Spleen (tissue), 11 donors: ENCODE measurements around the gene EIF4E. TPM values are rescaled to one million over a fixed set of nuclear protein-coding genes. Genes with fewer than 3 reads are reported as not detected.

Experiments
- DNase-seq: peaks from one replicate; pipeline ENCODE4 v3.0.0-alpha.2; 2020
- H3K27ac ChIP-seq, 8 donors: fragments of 200-600 bp; sonication (generic) in 7 of 8; 1 replicate in 4 of 8; 2 replicates in 4 of 8; pipeline versions ENCODE4 v1.5.0 to v1.8.0; 2016 to 2021; ENCODE audit warnings: inconsistent platforms in 4 of 8, mild to moderate bottlenecking in 4 of 8, moderate library complexity in 1 of 8
- H3K27me3 ChIP-seq, 7 donors: fragments of 200-600 bp; sonication (generic) in 6 of 7; replicated peaks in 1 of 7; 1 replicate in 4 of 7; 2 replicates in 3 of 7; pipeline versions ENCODE4 v1.5.0 to v1.8.0; 2016 to 2021; ENCODE audit warnings: inconsistent platforms in 3 of 7, mild to moderate bottlenecking in 1 of 7
- H3K36me3 ChIP-seq, 6 donors: fragments of 200-600 bp; sonication (generic) in 5 of 6; 1 replicate in 4 of 6; 2 replicates in 2 of 6; pipeline versions ENCODE4 v1.5.0 to v1.8.0; 2016 to 2021; ENCODE audit warnings: inconsistent platforms in 2 of 6
- H3K4me1 ChIP-seq, 6 donors: fragments of 200-600 bp; sonication (generic) in 5 of 6; 1 replicate in 3 of 6; 2 replicates in 3 of 6; pipeline versions ENCODE4 v1.5.0 to v1.8.0; 2016 to 2021; ENCODE audit warnings: inconsistent platforms in 3 of 6
- H3K4me3 ChIP-seq, 8 donors: fragments of 200-600 bp; sonication (generic) in 7 of 8; 1 replicate in 4 of 8; 2 replicates in 4 of 8; pipeline versions ENCODE4 v1.5.0 to v1.8.0; 2016 to 2021; ENCODE audit warnings: inconsistent platforms in 4 of 8, mild to moderate bottlenecking in 4 of 8, moderate library complexity in 2 of 8
- H3K9me3 ChIP-seq, 8 donors: fragments of 200-600 bp; sonication (generic) in 7 of 8; 1 replicate in 4 of 8; 2 replicates in 4 of 8; pipeline versions ENCODE4 v1.5.0 to v1.8.0; 2016 to 2021; ENCODE audit warnings: inconsistent platforms in 4 of 8
- POLR2A ChIP-seq, 3 donors: fragments of 450-650 bp; IDR thresholded peaks; one replicate each; pipeline ENCODE4 v1.5.1; 2017; ENCODE audit warnings: antibody characterized with exemption in 3 of 3, mild to moderate bottlenecking in 1 of 3
- POLR2AphosphoS5 ChIP-seq, 3 donors: sonication (generic); formaldehyde crosslinking; IDR thresholded peaks; one replicate each; pipeline ENCODE4 v1.5.1; 2017; ENCODE audit warnings: antibody characterized with exemption in 3 of 3
- WGBS, 5 donors: extraction: QIAGEN DNeasy Blood & Tissue Kit in 3 of 5; methylation state at CpG; one replicate each; pipeline versions ENCODE4 v1.1.5 to v1.1.7; 2013 to 2018; 5-methylcytosine and 5-hydroxymethylcytosine counted together
- intact Hi-C: fragments of 100-400 bp; cut with DNase I; formaldehyde crosslinking; loops from one replicate; pipeline ENCODE4 v1.15.0; 2023; ENCODE audit warnings: low total_unique reads
- polyA plus RNA-seq, 3 donors: library from polyadenylated mRNA; stranded (reverse); fragments of 200-250 nt; gene quantifications; one replicate each; pipeline ENCODE4 v1.2.1, GENCODE V29; 2013
- total RNA-seq, 7 donors: library from RNA; depleted of rRNA in 3 of 7; stranded (reverse); fragments of >200 nt in 3 of 7; fragmentation: NEBNext Ultra II Directional in 4 of 7; extraction: Animal tissue kit (Norgen Biotek cat#: 25700) in 4 of 7; gene quantifications; one replicate each; pipeline versions ENCODE4 v1.1.0 to v1.2.1, GENCODE V29; 2016 to 2021
- TF ChIP-seq, protein P1 (sequence below), 11 experiments: fragments of 200-600 bp in 7 of 11; fragments of 450-650 bp in 4 of 11; sonication (generic) in 4 of 11; IDR thresholded peaks in 8 of 11; conservative IDR thresholded peaks in 3 of 11; 1 replicate in 7 of 11; 2 replicates in 4 of 11; pipeline versions ENCODE4 v1.4.0 to v1.8.0; 2016 to 2021; ENCODE audit warnings: antibody characterized with exemption in 11 of 11, inconsistent platforms in 4 of 11, mild to moderate bottlenecking in 1 of 11
- donor health status: healthy with polysubstance abuse.
- donor health status: DM: no; HTN: no; CAD: no; lungs with moderate emphysema.
- donor health status: DM: no; HTN: no; CAD: no.
- donor health status: Bipolar disorder and iron deficiency.
- donor health status: healthy.
- donor health status: DM: no; HTN: no; CAD: no.
- donor health status: DM: yes; HTN: yes; CAD: no.

Gene EIF4E
- total and polyA plus RNA-seq, 10 donors, result 14.4 to 86.5 (median 64.9) TPM

DNA sequence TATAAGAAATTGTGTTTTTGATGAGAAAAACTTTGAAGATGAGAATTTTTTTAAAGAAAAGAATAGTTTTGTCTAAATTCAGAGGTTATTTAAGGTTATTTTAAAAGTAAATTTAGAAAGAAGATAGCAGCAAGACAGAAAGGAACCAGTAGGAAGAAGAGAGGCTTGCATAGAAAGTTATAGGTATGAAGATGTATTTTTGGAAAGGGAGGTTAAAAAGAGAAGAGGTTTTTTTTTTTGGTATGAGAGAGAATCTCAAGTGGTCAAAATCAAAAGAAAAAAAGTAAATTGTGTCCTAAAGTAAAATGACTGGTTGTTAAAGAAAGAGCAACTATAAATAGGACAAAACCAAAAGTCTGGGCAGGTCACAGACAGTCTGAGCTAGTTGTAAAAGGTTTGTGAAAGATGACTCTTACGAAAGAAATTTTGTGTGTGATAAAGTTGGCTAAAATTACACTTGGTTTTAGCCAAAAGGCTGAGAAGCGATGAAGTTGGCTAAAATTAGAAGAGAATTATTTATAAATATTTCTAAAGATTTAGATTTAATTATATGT lies 16.4 kb upstream of the EIF4E start:
- no peak for DNase-seq
- intact Hi-C loops, result no loop called here
- WGBS, 5 donors, result 82 to 94% (median 87%) methylated on average over 2 of the region's 2 CpGs
- Histone ChIP-seq H3K4me3 (no peak overlapping the region), H3K36me3 (no peaks in the 10 kb centered on the region), H3K27ac (no peak overlapping the region), H3K27me3 (no peaks in the 10 kb centered on the region), H3K4me1 (no peaks in the 10 kb centered on the region), H3K9me3 (no peaks in the 10 kb centered on the region)
- TF ChIP-seq, protein P1, sequence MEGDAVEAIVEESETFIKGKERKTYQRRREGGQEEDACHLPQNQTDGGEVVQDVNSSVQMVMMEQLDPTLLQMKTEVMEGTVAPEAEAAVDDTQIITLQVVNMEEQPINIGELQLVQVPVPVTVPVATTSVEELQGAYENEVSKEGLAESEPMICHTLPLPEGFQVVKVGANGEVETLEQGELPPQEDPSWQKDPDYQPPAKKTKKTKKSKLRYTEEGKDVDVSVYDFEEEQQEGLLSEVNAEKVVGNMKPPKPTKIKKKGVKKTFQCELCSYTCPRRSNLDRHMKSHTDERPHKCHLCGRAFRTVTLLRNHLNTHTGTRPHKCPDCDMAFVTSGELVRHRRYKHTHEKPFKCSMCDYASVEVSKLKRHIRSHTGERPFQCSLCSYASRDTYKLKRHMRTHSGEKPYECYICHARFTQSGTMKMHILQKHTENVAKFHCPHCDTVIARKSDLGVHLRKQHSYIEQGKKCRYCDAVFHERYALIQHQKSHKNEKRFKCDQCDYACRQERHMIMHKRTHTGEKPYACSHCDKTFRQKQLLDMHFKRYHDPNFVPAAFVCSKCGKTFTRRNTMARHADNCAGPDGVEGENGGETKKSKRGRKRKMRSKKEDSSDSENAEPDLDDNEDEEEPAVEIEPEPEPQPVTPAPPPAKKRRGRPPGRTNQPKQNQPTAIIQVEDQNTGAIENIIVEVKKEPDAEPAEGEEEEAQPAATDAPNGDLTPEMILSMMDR (IDR thresholded peaks at IDR 0.05 in 8 of 11, conservative IDR thresholded peaks at IDR 0.05 in 3 of 11), result no peak
- TF ChIP-seq POLR2A (IDR thresholded peaks at IDR 0.05) (no peak), POLR2AphosphoS5 (IDR thresholded peaks at IDR 0.05) (no peak)

DNA sequence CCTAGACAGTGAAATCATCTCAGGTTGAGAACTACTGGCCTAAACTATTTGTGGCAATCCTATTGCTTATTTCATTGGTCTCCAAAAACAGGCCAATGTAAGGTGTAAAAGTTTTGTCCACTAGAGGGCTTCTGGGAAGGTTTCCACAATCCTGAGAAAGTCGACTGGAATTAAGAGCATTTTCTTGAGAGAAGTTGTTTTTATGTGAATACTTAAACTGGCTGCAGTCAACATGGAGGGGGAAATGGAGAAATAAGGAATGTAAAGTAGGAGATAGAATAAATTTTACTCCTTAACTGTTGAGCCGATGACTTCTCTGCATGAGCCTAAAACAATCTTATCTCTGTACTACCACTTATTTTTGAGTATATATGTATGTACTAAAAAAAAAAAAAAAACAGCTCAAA lies 11.0 kb upstream of the EIF4E start:
- no peak for TF ChIP-seq POLR2AphosphoS5 (IDR thresholded peaks at IDR 0.05)
- no peak for TF ChIP-seq POLR2A (IDR thresholded peaks at IDR 0.05)
- TF ChIP-seq, protein P1 (IDR thresholded peaks at IDR 0.05 in 8 of 11, conservative IDR thresholded peaks at IDR 0.05 in 3 of 11), result peak; percentile 16 to 73 (median 60)
- intact Hi-C loops, result loop anchor here (10.0 kb wide), 1 partner anchor 55 kb away; the partner anchor contains the start of gene METAP1
- Histone ChIP-seq H3K9me3 (no peaks in the 10 kb centered on the region), H3K4me1 (peaks cover 0 to 5% (median 0%) of the 10 kb centered on the region in 6 donors), H3K27me3 (no peaks in the 10 kb centered on the region), H3K4me3 (no peak overlapping the region), H3K36me3 (no peaks in the 10 kb centered on the region), H3K27ac (no peak overlapping the region)
- DNase-seq, result no peak
- WGBS, 5 donors, result 41 to 45% (median 44%) methylated on average over 2 of the region's 2 CpGs

DNA sequence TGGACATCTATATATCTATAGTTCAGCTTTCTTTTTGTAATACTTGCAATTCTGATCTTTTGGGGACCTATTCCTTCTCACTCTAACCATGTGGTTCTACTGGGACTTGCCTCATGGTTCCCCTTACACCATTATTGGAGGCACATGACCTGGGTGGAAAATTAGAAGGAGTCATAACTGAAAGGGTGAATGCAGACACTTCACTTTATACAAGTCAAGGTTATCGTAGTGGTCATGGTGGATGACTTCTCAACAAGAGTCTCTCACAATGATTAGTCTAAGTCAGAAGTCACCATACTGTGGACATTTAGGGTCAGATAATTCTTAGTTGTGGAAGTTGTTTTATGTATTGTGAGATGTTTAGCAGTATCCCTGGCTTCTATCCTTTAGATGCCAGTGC lies 10.5 kb upstream of the EIF4E start:
- H3K4me3 ChIP-seq, result no peak overlapping the region
- H3K27ac ChIP-seq, result no peak overlapping the region
- TF ChIP-seq POLR2AphosphoS5 (IDR thresholded peaks at IDR 0.05), result no peak
- no peak for TF ChIP-seq POLR2A (IDR thresholded peaks at IDR 0.05)
- TF ChIP-seq, protein P1 (IDR thresholded peaks at IDR 0.05 in 8 of 11, conservative IDR thresholded peaks at IDR 0.05 in 3 of 11), result no peak
- H3K9me3 ChIP-seq, result no peaks in the 10 kb centered on the region
- 50 to 87% (median 79%) methylated on average over 1 of the region's 1 CpG for WGBS, 5 donors
- no peaks in the 10 kb centered on the region for H3K27me3 ChIP-seq
- intact Hi-C loops, result loop anchor here (10.0 kb wide), 1 partner anchor 55 kb away; the partner anchor contains the start of gene METAP1
- no peak for DNase-seq
- H3K36me3 ChIP-seq, result no peaks in the 10 kb centered on the region
- H3K4me1 ChIP-seq, result peaks cover 0 to 5% (median 0%) of the 10 kb centered on the region in 6 donors

DNA sequence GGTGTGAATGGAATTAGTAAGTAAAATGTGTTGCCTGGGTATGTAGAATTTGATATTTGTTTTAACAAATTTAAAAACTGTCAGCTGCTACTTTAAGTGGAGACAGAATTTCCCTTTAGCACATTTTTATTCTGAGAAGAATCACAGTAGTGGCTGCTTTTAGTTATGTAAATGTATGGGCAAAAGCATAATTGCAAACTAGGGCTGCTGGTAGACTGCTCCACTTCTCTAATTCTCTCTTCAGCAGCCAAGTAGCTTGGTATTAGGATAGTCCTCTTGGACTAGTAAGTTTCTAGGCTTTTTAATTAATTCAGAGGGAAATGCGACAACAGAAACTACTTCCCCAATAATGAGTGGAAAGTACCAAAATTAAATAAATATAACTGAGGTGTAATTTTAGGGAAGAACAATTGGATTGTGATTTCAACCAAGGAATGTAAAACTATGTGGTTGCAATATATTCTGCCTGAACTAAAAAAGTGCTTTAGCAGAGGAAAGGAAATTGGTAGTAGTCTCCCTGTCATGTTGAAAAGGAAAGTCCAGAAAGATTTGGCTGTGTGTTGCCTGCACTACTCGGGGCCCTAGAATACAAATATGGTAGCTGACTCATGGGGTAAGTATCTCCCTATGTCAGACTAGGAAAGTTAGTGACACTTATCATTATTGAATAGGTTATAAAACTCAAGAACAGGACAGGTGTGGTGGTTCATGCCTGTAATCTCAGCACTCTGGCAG lies 9.2 kb upstream of the EIF4E start:
- TF ChIP-seq, protein P1 (IDR thresholded peaks at IDR 0.05 in 8 of 11, conservative IDR thresholded peaks at IDR 0.05 in 3 of 11), result no peak
- TF ChIP-seq POLR2AphosphoS5 (IDR thresholded peaks at IDR 0.05) (no peak), POLR2A (IDR thresholded peaks at IDR 0.05) (no peak)
- WGBS, 5 donors, result 56 to 77% (median 73%) methylated on average over 2 of the region's 2 CpGs
- Histone ChIP-seq H3K4me3 (no peak overlapping the region), H3K4me1 (peaks cover 0 to 6% (median under 1%) of the 10 kb centered on the region in 6 donors), H3K36me3 (no peaks in the 10 kb centered on the region), H3K9me3 (no peaks in the 10 kb centered on the region), H3K27ac (no peak overlapping the region), H3K27me3 (no peaks in the 10 kb centered on the region)
- intact Hi-C loops, result loop anchor here (10.0 kb wide), 1 partner anchor 57 kb away; the partner anchor contains the start of gene METAP1
- no peak for DNase-seq
